HPDE6-E6E7 (cell line): ENCODE measurements around the gene ENPP1.

Source experiments
- DNase-seq: peaks from one replicate; pipeline ENCODE4 v3.0.0; 2011; ENCODE audit warnings: missing footprints; ENCODE audit errors: extremely low spot score

ENPP1 gene

GRCh38 chr6:131787079-131787478, 20.7 kb upstream of the ENPP1 start:
- DNase-seq = no peak

DNA sequence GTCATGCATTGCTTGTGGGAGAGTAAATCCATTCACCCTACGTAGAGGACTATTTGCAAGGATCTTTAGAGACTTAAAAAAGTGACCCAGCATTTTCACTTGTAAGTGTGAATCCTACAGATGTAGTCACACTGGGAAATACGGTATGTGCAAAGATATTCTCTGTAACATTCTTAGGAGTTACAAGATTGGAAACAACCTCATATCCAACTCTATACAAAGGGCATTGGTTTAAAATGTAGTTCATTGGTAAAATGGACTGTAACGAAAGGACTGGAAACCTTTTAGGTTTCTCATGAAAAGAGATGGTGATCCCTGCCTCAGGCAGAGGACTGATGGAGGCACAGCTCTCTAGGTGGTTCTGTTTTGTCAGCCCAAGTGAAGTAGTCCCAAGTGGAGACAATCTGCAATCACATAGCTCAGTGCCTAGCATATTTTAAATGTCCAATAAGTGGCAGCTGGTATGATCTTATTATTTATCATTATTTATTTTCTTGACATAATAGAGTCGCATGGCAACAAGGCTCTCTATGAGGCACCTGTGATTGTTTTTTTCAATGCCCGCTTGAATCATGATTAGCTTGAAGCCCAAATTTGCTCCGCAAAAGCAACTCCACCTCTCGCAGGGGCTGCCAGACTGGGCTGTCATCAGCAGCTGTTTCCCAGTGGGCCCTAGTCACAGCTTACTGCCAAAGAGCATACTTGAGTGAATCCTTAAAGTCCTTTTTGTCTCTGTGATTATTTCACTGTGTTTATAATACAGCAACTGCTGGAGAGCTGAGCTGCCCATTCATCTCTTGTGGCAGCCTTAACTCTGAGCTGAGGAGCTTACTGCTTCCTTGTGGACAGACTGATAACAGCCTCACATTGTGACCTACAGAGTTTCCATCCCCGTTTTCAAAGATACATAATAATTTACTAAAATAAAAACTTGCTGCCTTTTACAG, 19.8 kb upstream of the ENPP1 start:
- DNase-seq = no peak

DNA sequence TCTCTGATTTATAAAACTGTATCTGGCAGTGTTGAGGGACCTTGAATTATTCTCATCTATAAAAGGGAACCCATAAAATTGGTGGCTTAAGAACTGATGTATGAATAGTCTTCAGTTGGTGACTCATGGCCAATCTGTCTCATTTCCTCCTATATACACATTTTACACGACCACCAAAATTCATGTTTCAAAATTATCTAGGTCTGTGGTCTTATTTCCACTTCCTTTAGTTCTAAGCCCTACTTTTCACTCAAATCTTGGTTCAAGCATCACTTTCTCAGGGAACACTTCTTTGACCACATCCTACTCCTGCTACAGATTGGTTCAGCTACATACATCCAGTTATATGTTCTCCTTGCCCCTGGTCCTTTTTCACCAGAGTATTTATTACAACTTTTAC, 18.6 kb upstream of the ENPP1 start:
- DNase-seq = no peak

DNA sequence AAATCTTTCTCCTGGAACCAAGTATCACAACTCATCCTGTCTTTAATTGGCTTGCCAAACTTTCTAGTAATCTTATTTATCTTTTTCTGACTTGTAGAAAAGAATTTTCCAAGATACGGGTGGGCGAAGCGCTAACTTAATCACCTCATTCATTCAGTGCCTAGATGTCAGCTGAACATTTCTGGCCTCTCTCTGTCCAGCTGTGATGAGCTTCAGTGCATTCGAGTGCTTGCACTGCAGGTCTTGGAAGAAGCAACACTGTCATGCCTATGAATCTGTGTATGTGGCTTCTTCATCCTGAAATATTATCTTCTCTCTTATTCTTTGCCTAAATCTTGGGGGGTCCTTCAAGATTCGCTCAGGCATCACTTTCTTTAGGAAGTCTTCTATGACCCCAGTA, 16.3 kb upstream of the ENPP1 start:
- DNase-seq = no peak

DNA sequence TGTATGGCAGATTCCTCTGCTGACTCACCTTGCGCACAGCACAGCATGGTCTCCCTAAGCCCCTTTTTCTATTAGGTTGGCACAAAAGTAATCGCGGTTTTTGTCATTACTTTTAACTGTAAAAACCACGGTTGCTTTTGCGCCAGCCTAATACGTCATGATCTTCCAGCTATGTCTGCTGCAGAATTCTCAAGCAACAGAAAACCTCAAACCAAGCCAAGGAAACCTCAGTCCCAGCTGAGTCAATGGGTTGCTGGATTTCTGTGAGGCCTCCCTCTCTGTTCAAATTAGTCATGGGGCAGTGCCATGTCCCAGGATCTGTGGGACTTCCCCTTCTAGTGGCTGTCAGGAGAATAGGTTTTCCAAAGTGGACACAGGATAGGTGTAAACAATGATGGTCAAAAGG, 15.7 kb upstream of the ENPP1 start:
- peak; percentile 5 for DNase-seq

DNA sequence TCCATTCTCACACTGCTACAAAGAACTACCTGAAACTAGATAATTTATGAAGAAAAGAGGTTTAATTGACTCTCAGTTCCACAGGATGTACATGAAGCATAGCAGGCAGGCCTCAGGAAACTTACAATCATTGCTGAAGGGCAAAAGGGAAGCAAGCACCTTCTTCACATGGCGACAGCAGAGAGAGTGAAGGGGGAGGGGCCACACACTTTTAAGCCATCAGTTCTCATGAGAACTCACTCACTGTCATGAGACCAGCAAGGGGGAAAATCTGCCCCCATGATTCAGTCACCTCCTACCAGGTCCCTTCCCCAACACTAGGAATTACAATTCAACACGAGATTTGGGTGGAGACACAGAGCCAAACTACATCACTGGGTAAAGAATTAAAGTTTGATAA, 12.5 kb upstream of the ENPP1 start:
- no peak for DNase-seq

DNA sequence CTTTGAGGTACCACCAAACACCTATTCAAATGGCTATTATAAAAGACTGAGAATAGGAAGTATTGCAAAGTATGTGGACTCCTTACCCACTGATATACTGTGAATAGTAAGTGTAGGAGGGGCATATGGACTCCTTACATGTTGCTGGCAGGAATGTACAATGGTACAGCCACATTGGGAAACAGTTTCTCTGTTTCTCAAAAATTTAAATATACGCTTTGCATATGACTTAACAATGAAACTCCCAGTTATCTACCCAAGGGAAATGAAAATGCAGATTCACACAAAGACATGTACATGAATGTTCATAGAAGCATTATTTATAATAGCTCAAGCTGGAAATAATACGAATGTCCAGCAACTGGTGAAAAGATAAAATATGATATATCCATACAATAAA, 5.5 kb upstream of the ENPP1 start:
- DNase-seq = no peak

DNA sequence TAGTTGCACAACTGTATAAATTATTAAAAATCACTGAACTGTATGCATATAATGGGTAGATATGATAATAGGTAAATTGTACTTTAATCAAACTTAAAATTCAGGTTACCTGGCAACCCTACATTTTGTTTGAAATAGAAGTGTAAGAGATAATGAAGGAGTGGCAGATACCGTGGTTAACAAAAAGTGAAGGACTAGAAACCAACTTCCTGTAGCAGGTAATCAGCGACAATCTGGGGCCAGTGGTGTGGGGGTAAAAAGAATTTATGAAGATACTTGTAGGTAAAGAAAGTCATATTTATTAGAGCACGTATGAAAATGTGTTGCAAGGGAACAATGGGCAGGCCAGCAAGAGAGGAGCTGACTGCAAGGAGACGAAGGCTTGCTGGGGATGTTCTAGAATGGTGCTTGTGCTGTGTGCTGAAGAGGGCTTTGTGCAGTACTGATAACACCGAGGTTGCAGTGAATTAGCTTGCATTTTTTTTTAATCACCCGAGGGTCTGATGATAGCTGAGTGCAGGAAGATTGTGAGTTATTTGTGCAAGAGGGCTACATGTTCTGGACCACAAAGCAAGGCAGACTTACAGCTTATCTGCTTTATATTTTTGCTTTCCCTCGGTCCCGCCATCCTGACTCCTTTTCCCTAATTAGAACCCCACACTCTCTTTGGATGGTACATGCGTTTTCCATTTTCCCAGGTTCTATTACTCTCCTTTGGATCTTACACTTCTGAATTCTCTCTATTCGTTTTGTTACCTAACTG, 4.6 kb upstream of the ENPP1 start:
- DNase-seq = no peak

GRCh38 chr6:131804131-131804530, 3.7 kb upstream of the ENPP1 start:
- DNase-seq = no peak

- no peak for DNase-seq
Observed at GRCh38 chr6:131807321-131807643, 538 bp upstream of the ENPP1 start.

GRCh38 chr6:131808460-131809269, 845 bp downstream of the ENPP1 start:
- DNase-seq = no peak

DNA sequence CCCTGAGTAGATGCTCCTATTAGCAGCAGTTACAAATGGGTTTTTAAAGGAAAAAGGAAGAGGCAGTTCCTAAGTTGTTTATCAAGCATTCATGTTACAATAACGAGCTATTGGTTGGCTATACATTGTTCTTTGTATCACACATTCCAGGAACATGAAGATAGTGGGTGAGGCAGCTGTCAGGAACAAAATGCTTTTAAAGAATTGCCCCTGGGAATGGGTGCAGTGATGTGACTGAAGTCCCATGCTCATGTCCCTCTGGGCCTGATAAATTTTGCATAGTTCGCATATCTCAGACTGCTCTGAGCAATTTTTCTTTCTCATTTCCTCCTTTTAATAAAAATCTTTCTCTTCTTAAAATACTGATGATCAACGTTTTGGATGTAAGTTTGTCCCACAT, 3.7 kb downstream of the ENPP1 start:
- no peak for DNase-seq

GRCh38 chr6:131813991-131814390, 6.2 kb downstream of the ENPP1 start:
- no peak for DNase-seq

DNA sequence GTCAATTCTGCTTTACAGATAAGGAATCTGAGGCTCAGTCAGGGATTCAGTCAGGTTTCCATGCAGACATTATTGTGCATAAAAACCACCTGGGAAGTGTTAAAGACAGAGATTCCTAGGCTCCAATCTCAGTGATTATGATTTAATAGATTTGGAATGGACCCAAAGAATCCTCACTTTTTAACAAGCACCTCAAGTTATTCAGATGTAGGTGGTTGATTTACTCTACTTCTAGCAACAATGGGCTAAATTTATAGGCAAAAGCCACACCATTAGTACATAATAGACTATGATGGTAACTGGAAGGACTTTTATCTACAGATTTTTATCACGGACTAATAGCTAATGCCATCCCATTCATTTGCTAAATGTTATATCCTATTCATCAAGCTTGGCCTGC, 9.0 kb downstream of the ENPP1 start:
- no peak for DNase-seq

- DNase-seq = no peak
Observed at GRCh38 chr6:131819572-131820124, 11.8 kb downstream of the ENPP1 start.

DNA sequence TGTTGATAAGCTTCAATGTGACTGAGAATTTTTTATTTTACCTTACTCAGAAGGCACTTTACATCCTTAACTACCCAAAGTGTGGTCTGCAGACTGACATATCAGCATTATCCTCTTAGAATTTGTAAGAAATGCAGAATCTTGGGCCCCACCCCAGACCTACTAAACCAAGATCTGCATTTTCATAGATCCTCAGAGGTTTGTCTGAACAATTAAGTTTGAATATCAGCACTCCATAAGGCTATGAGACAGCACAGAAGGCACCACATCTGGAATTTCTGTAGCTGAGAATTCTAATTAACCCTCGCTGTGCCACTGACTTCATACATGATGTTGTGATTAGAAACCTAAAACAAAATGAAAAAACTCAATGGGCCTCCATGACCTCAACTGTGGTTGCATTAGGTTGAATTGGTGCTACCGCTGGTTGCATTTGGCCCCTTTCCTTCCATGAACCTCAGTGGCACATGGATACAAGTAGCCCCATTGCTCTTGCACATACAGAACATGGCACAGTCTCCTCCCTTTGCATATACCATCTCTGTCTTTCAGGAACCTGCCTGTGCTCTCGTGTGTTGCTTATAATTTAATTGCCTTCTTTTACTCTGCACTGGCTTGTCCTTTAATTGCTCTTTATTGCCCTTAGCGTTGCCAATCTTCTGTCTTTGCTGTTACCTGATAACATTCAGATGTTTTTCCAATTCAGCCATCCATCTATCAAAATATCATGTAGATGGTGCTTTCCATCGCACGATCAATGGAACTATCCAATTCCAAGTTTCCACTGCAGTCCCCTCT, 13.4 kb downstream of the ENPP1 start:
- DNase-seq = no peak

DNA sequence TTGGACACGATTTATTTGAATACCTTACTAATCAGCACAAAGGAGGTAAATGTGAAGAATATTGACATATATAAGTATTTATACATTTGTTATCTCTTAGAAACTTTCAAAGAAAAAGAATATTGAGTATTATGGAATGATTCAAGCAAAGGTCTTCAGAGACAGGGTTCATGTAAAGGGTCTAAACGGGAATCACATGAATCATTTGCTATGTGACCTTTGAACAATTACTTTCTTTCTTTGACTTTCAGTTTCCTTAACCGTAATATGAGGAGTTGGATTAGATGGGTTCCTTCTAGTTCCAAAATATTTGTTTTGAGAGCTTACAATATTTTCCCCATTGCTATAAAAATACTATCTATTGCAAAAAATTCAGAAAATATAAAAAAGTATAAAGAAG, 14.3 kb downstream of the ENPP1 start:
- no peak for DNase-seq

GRCh38 chr6:131823276-131823902, 15.6 kb downstream of the ENPP1 start:
- DNase-seq = no peak

DNA sequence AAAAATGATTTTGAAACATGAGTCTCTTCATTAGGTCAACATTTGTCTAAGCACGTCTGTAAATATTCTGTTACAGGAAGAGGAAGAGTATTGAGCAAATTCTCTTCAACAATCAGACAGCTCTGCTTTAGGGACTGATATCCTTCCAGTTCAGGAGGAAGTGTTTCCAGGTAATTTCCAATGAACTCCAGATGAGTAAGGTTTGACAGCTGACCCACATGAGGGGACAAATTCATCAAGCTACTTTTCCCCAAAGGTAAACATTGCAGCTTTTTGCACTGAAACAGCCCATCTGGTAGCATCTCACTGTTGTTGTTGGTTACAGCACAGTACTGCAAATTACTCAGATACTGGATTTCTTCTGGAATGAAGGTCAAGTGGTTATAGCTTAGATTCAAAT, 18.1 kb downstream of the ENPP1 start:
- no peak for DNase-seq

- no peak for DNase-seq
Observed at GRCh38 chr6:131828080-131828479, 20.3 kb downstream of the ENPP1 start.

GRCh38 chr6:131828951-131829350, 21.1 kb downstream of the ENPP1 start:
- DNase-seq = no peak
